AML-193 (cell line): Measurements from ENCODE around the gene POLR3B.
"Not testable (repeated sequence)": the region's sequence is repeated elsewhere in the genome, so short reads cannot be mapped to it uniquely, and the experiment has no call there.

Experiments
- DNase-seq, 2 experiments: peaks; one replicate each; lab custom pipeline; 2025; lab: John Stamatoyannopoulos, UW

POLR3B gene

DNA sequence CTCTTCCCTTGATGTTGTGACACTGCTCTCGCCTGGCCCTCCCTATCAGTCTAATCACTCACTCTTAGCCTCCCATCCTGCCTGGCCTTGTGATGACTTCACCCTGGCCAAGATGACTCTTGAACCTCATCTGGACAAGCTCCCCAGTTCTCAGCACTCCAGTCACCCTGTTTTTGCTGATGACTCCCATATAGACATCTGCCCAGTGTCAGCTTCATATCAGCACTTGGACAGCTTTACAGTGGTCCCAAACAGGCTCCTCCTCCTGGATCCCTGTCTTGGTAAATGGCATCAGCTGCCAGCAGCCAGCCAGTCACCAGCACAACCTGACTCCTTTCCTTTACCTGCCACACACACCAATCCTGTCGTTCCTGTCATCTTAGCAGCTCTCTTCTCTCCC lies 104.2 kb downstream of the POLR3B start:
- DNase-seq, result no peak

DNA sequence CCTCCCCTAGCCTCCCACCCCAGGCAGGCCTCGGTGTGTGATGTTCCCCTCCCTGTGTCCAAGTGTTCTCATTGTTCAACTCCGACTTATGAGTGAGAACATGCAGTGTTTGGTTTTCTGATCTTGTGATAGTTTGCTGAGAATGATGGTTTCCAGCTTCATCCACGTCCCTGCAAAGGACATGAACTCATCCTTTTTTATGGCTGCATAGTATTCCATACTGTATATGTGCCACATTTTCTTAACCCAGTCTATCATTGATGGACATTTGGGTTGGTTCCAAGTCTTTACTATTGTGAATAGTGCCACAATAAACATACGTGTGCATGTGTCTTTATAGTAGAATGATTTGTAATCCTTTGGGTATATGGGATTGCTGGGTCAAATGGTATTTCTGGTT lies 108.1 kb downstream of the POLR3B start:
- not testable (repeated sequence) for DNase-seq

DNA sequence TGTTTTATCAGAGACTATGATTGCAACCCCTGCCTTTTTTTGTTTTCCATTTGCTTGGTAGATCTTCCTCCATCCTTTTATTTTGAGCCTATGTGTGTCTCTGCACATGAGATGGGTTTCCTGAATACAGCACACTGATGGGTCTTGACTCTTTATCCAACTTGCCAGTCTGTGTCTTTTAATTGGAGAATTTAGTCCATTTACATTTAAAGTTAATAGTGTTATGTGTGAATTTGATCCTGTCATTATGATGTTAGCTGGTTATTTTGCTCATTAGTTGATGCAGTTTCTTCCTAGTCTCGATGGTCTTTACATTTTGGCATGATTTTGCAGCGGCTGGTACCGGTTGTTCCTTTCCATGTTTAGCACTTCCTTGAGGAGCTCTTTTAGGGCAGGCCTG lies 118.1 kb downstream of the POLR3B start:
- DNase-seq, result not testable (repeated sequence)

DNA sequence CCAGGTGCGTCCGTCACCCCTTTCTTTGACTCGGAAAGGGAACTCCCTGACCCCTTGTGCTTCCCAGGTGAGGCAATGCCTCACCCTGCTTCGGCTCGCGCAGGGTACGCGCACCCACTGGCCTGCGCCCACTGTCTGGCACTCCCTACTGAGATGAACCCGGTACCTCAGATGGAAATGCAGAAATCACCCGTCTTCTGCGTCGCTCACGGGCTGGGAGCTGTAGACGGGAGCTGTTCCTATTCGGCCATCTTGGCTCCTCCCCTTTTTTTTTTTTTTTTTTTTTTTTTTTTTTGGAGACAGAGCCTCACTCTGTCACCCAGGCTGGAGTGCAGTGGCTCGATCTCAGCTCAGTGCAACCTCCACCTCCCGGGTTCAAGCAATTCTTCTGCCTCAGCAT lies 120.1 kb downstream of the POLR3B start:
- not testable (repeated sequence) for DNase-seq

DNA sequence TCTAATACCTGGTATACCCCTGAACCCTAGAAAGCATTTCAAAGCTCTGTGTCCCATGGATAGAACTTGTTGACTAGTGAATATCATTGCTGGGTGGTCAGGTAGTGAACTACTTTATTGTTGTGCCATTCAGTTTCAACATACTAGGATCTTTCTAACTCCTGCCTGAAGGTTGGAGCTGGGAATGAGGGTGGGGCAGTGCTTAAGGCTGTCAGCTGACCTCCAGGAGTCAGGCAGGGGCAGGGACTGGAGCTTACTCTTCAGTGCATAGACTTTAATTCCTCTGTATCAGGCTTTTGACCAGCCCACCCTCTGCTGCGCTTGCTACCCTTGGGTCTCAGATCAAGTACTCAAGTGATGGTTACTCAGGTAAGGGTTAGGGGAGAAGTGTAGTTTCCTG lies 122.7 kb downstream of the POLR3B start:
- DNase-seq, result no peak

DNA sequence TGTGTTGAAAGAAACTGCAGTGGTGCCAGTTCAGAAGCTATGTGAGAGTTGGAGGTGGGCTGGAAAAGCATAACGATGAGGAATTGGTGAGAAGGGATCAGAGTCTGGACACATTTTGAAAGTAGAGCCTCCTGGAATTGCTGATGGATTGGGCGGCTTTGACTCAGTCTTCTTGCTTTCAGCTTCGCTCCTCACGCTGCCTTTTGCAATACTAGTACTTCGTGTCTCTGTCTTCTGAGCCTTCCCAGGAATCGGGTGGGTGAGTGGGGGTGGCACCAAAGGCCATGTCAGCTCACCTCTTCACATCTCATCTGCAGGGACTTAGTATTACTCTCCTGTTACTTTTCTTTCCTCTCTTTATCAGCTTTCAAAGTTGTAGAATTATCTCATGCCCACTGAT lies 123.7 kb downstream of the POLR3B start:
- DNase-seq, result no peak

DNA sequence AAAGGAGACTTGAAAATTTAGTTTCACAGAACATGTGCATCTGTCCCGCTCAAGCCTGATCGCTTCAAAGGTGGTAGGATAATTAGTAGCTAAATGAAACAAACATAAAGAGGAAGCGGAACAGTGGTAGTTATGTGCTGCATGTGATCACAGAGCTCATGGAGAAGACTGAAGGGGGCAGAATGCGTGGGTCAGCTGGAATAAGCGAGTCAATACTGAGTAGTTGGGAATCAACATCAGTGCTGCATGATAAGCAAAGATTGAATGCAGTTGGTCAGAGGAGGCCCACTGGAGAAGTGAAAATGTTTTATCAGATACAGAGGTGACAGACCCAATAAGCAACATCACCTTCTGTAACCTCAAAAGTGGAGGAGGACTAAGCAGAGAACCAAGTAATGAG lies 130.1 kb downstream of the POLR3B start:
- no peak for DNase-seq

DNA sequence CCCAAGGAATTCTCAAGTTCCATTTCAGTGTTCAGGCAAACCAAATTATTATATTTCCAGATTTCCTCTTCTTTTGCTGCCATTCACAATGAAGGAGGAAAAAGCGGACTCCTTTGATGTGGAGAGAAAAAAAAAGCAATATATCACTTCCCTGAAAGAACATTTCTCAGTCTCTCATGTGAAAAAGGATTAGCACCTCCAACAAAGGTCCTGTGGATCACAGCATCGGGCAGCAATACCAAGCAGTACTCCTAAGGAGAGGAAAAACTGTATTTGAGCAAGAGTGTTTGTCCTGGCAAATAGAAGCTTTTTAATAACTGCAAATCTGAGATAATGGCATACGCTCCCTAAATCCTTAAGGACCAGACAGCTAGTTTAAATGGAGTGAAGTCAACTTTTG lies 131.3 kb downstream of the POLR3B start:
- DNase-seq, result no peak

DNA sequence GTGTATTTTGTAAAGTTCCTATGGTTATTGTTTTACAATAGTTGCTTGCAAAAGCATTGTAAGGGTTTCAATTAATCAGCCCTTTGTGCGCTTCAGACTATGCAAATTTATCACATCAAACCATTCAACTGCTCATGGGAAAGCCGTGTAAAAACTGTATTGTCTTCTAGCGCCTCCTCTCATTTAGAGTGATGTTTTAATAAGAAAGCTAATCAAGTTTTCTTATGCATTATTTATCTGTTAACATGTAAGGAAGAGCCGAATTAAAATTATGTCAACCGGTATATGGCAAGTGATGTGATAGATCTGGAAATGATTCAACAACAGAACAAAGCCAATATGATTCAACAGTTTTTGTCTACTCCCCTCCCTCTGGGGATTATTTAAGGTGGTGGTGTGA lies 132.7 kb downstream of the POLR3B start:
- no peak for DNase-seq

DNA sequence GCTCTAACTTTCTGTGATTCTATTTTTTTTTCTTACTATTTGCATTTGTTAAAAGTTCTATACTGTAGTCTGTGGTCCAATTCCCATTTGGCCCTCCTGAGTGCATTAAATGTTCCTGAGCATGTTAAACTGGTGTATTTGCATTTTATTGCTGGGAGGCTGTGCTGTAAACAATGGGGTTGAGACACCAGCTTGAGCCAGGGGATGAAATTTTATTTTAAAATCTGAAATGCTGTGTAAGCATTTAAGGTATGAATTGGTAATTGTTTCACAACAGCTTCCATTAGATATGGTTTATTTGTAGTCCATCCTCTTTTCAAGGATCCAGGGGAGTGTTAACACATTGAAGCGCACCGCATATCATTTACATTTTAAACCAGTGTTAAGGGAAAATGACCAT lies 135.3 kb downstream of the POLR3B start:
- DNase-seq, result no peak

DNA sequence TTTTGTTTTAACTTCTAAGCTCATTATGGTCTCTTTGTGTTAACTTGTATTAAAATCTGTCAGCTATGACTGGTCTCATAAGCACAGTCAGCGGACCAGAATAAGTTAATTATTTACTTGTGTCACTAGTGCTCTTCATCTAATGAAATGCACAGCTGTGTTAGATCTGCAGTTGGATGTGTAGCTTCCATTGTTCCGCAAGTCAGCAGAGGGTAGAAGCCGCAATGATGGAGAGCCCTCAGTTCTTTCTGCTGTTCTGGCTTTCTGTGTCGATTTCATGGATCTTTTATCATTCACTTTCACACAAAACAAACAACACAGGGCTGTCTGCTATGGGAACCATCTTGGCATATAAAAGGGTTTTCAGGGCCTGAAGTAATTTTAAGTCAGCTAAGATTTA lies 136.0 kb downstream of the POLR3B start:
- DNase-seq, result no peak

DNA sequence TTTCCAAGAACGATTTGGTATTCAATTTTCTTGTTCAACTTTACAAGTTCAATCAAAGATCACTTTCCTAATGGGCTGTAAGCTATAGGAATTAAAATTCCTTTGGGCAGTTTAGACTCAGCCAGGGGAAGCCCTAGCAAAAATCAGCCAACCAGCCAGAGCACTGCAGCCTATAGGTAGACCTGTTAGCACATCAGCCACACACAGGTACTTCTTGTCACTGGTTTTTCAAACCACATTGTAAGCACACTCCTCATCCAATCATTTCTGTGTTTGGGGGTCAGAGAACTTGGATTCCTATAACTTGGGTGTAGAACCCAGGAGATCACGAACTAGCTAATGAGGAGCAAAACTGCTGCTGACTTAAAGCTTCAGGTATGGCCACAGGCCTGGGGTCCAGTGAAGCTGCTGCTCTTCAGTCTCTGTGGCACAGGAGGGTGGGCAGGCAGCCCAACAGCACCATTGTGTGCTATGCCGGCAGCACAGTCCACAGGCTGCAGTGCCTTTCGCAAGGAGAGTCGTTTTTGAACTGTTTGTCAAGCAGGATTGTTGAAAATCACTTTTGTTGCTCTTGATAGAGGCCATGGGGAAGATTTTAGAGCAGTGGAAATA lies 137.9 kb downstream of the POLR3B start:
- no peak for DNase-seq

DNA sequence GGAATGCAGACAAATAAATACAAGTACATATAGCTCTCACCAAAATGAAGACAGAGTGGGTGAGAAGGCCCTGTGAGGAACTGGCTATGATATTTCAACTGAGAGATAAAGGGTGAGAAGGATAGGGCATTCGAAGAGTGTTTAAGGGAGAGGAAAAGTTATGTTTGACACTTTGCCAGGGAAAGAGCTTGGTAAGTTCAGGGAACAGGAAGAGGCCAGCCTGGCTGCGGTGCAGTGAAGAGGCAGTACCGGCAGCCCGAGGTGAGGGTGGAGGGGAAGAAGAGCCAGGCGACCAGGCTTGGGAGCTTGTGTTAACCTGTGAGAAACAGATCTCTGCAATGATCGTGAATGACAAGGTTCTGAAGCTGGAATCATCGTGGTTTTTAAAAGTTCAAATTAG lies 140.5 kb downstream of the POLR3B start:
- no peak for DNase-seq

DNA sequence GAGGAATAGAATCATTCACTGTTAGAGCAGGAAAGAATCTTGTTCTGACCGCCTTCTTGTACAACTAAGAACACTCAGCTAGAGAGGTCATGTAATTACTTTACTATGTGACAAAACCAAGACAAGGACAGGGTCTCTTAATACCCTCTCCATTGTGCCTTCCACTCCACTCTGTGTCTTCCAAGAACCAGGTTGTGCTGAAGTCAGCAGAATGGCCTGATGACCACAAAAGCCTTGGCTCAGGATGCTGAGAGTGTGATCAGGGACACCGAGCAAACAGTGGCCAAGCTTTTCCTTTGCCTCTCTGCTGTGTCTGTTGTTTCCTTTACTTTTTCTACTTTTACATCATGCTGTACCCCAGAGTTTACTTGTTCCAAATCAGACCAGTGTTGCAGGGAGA lies 142.1 kb downstream of the POLR3B start:
- no peak for DNase-seq

DNA sequence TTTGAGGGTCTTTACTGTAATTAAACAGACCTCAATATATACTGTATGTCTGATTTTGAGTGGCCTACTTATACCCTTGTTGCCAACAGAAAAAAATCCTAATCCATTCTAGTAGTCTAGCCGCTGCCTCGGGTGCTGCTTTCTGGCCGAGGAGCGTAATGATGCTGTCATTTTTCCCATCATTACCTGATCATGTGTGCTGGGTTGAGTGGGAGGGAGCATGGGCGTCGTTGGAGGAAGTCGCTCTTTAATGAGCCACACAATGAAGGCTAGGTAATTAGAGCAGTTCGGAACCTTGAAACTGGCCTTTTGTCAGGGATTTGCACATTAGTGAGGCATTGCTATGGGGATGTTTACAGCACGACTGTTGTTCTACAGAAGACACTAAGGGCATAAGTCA lies 149.1 kb downstream of the POLR3B start:
- no peak for DNase-seq

DNA sequence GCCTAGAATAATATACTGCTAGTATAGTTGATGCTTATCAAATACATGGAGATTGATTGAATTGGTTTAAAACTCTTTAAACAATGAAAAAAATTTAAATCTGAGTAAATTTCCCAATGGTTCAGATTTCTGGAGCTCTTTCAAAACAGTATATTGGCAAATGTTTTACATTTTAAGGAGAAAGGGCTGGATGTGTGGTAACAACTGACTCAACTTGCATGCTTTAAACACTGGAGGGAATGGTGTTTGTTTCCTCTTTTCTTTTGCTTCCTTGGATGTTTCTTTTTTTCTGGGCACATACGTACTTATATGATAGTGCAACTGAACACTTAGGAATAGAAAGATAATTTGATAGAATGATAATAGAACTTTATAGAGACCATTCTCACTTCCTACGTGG lies 151.4 kb downstream of the POLR3B start:
- DNase-seq, result no peak

DNA sequence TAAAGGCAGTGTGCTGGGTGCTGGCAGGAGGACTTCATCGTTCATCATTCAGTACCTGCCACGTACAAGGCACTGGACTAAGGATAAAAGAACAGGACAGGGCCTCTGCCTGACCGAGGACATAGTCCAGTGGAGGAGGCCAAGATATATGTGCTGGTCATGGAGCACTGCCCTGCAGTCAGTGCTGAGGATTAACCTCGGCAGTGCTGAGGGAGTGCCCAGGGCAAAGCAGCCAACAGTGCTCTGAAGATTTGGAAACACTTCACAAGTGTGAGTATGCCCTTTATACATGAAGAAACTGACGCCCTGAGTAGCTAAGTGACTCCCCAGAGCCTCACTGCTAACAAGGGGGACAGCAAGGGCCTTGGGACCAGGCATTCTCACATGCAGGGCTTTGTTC lies 153.8 kb downstream of the POLR3B start:
- no peak for DNase-seq

DNA sequence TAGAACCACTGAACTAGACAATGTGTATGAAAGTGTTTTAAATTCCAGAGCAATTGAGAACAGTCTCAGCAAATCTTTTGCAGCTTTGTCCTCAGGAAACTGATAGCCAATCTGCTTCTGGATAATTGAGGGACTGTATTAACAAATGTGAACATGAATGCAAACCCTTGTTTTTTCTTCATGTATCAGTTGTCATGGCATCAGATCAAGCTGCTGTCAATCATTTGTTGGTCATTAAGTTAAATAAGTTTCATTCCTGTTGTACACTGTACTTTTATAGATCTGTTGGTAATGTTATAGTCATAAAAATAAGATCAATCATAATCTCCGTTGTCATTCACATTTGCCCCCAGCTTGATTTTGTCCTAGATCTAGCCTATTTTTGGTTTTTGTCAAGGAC lies 159.8 kb downstream of the POLR3B start:
- no peak for DNase-seq

DNA sequence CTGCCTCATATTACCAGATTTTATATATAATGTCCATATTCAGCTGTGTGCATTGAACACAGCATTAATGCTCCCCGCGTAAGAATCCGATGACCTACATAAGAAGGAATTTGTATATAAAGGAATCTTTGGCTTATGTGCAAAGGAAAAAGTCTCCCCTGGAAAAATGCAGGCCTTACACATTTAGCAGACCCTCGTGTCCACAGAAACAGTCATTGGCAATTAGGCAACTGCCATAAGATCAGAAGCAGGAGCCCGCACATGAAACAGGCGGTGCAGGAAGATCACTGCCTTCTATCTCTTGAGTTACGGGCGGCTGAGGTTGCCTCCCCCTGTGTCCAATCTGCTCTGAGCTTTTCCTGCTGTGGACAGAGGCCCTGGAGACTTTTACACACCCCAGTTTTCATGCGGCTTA lies 162.1 kb downstream of the POLR3B start:
- DNase-seq, result no peak

DNA sequence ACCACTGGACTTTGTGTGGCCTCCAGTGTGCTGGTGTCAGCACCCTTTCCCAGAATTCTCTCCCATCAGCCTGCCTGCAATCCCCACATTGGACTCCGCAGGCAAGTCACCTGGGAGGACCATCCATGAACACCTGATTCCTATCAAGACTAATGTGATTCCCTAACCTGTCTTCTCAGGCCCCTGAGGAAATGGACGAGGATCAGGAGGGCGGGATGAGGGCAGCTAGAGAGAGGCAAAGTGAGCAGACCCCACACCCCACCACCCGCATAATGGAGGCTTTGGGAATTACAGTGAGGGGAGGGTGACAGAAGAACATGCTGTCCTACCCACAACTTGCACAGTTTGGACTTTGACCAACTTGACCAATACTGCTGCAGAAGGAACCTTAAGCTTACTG lies 164.4 kb downstream of the POLR3B start:
- DNase-seq, result no peak

DNA sequence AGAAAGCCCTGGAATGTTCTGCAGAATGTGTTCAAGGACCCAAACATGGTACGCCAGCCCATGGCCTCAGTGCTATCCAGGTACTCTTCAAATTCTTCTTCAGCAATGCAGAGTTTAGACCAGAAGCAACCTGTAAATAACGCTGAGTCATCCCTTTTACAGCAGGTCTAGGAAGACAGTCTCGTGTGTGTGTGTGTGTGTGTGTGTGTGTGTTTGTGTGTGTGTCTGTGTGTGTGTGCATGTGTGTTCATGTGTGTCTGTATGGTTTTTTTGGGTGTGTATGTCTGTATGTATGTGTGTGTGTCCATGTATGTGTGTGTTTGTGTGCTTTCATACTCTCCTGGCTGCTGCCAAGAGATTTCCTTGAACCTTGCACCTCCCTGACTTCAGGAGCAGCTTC lies 165.2 kb downstream of the POLR3B start:
- no peak for DNase-seq

DNA sequence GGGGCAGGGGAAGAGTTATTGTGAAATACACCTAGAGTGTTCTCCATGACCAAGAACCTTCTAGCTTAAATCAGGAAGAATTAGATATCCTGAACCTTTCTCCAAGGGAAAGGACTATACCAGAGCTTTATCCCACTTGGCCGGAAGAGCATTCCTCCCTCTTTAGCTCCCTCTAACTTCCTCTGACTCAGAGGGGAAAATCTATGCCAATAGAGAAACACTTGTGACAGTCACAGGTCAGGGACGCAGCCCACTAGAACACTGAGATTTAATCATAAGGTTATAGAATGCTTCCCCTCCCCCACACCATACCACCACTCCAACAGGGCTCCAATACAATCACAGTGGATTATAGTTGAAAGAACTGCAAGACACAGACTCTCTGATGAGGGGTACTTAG lies 169.8 kb downstream of the POLR3B start:
- DNase-seq, result no peak

DNA sequence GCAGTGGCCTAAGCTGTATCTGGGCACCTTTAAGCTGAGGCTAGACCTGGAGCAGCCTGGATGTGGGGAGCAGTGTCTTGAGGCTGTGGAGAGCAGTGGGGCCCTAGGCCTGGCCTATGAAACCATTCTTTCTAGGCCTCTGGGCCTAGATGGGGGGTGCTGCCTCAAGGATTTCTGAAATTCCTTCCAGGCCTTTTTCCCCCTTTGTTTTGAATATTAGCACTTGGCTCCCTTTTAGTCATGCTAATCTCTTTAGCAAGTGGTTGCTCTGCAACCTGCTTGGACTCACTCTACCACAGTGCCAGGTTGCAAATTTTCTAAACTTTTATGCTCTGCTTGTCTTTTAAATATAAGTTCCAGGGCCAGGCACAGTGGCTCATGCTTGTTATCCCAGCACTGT lies 183.7 kb downstream of the POLR3B start:
- no peak for DNase-seq

DNA sequence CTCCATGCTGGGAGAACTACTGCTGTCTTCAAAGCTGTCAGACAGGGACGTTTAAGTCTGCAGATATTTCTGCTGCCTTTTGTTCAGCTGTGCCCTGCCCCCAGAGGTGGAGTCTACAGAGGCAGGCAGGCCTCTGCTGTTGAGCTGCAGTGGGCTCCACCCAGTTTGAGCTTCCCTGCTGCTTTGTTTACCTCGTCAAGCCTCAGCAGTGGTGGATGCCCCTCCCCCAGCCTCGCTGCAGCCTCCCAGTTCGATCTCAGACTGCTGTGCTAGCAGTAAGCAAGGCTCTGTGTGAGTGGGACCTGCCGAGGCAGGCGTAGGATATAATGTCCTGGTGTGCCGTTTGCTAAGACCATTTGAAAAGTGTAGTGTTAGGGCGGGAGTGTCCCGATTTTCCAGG lies 193.9 kb downstream of the POLR3B start:
- DNase-seq, result no peak

DNA sequence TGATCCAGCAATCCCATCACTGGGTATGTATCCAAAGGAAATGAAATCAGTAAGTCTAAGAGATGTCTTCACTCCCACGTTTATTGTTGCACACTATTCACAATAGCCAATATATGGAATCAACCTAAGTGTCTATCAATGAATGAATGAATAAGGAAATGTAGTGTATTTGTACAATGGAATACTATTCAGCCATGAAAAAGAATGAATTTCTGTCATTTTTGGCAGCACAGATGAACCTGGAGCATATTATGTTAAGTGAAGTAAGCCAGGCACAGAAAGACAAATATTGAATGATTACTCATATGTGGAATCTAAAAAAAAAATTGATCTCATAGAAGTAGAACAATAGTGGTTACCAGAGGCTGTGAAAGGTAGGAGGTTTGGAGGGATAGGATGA lies 194.7 kb downstream of the POLR3B start:
- no peak for DNase-seq
